CD4-positive, CD25-positive, alpha-beta regulatory T cell (primary cell): Measurements from ENCODE around the gene TAT. TPM values are rescaled to one million over a fixed set of nuclear protein-coding genes. Genes with fewer than 3 reads are reported as not detected.
"Not testable (repeated sequence)": the region's sequence is repeated elsewhere in the genome, so short reads cannot be mapped to it uniquely, and the experiment has no call there.

Source experiments
- ATAC-seq, 2 donors: fragments of 150-1000 bp; cut with Tn5 transposase; one replicate each; pipeline ENCODE4 v1.10.0; 2021; ENCODE audit warnings: low read depth in 2 of 2, moderate number of reproducible peaks in 2 of 2, moderate library complexity in 1 of 2
- DNase-seq, 3 donors: peaks; one replicate each; pipeline versions ENCODE4 v3.0.0 to v3.0.0-alpha.2; 2012 to 2022; ENCODE audit warnings: mixed read lengths in 1 of 3
- H3K27ac ChIP-seq: one replicate; pipeline ENCODE4 v1.7.0; 2013; ENCODE audit warnings: mild to moderate bottlenecking, low read length; ENCODE audit not compliant: insufficient read depth, poor library complexity, severe bottlenecking
- H3K27me3 ChIP-seq: one replicate; pipeline ENCODE4 v1.7.0; 2013; ENCODE audit warnings: low read length; ENCODE audit not compliant: control insufficient read depth, insufficient read depth
- H3K36me3 ChIP-seq: one replicate; pipeline ENCODE4 v1.7.0; 2013; ENCODE audit warnings: mild to moderate bottlenecking, low read length, moderate library complexity; ENCODE audit not compliant: control insufficient read depth, insufficient read depth
- H3K4me1 ChIP-seq: 2 replicates; pipeline ENCODE4 v1.7.0; 2013; ENCODE audit warnings: mild to moderate bottlenecking, low read length; ENCODE audit not compliant: insufficient read depth, control insufficient read depth, poor library complexity, severe bottlenecking
- H3K4me3 ChIP-seq: one replicate; pipeline ENCODE4 v1.7.0; 2013; ENCODE audit warnings: low read depth, mild to moderate bottlenecking, low read length, moderate library complexity
- H3K9me3 ChIP-seq, 2 experiments: 1 replicate in 1 of 2; 2 replicates in 1 of 2; pipeline ENCODE4 v1.7.0; 2013; ENCODE audit warnings: low read length in 2 of 2, mild to moderate bottlenecking in 1 of 2, moderate library complexity in 1 of 2; ENCODE audit not compliant: control insufficient read depth in 2 of 2
- H3K27ac Mint-ChIP-seq, 3 donors: one replicate each; pipeline ENCODE4 v1.8.0; 2020 to 2022; ENCODE audit warnings: mild to moderate bottlenecking in 3 of 3, mixed read lengths in 3 of 3, moderate library complexity in 2 of 3
- H3K27me3 Mint-ChIP-seq: one replicate; pipeline ENCODE4 v1.8.0; 2022; ENCODE audit warnings: mild to moderate bottlenecking, mixed read lengths
- H3K36me3 Mint-ChIP-seq: one replicate; pipeline ENCODE4 v1.8.0; 2020; ENCODE audit warnings: mixed read lengths
- H3K4me1 Mint-ChIP-seq, 4 donors: one replicate each; pipeline ENCODE4 v1.8.0; 2020 to 2022; ENCODE audit warnings: mixed read lengths in 4 of 4, mild to moderate bottlenecking in 1 of 4
- H3K4me3 Mint-ChIP-seq, 4 donors: one replicate each; pipeline ENCODE4 v1.8.0; 2020 to 2022; ENCODE audit warnings: mild to moderate bottlenecking in 4 of 4, mixed read lengths in 4 of 4, moderate library complexity in 3 of 4
- H3K9me3 Mint-ChIP-seq, 7 donors: one replicate each; pipeline ENCODE4 v1.8.0; 2020 to 2022; ENCODE audit warnings: mixed read lengths in 7 of 7, mild to moderate bottlenecking in 3 of 7, moderate library complexity in 2 of 7
- polyA plus RNA-seq, 4 donors: library from polyadenylated mRNA; unstranded; fragments of 300-500 nt; fragmentation: Illumina TruSeq; gene quantifications; one replicate each; pipeline ENCODE4 v1.2.3, GENCODE V29; 2021
- total RNA-seq: library from RNA; stranded (reverse); gene quantifications from one replicate; pipeline ENCODE4 v1.2.3, GENCODE V29; 2022

TAT gene
- total and polyA plus RNA-seq, 5 donors from 2014 or later = 0.06 to 0.23 (median 0.14) TPM; not detected in 2

DNA sequence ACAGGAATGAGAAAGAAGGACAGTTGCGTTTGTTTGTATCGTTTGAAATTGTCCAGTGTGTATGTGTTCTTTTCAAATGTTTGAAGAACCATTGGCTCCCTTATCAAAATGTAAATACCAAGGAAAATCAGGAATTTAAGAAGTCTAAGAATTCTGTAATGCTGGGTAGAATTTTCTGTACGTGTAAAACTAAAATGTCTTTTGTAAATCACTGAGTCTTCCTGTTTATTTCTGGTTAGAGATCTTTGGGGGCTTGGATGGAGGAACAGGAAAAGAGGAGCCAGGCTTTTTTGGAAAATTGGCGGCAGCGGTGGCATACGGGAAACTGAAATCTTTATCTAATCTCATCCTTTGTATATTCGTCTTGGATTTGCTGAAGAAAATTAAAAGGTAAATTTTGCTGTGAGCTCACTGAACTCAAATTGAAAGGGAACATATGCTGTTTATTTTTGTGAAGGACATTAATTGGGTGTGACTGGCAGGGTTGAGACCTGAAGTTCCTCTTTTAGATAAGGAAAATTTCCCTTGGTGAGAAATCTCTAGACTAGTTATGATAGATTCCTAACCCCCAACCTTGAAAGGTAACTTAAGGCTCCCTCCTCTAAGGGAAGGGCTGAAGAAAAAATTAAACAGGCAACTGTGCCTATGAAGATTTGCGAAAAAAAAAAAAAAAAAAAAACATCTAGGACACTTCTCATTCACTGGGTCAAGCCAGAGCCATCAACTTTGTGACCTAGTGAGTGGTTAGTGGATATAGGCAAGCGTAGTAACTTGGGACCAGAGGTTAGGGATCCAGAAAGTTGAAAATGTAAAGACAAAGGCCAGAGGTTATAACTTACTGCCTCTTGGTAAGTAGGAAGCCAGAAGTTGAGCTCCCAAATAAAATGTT, 10.8 kb downstream of the TAT start:
- Mint-ChIP-seq H3K4me3 (peak overlapping the region; percentile 87 to 98 (median 93)), H3K36me3 (peaks cover 3% of the 10 kb centered on the region), H3K27me3 (peaks cover 25% of the 10 kb centered on the region), H3K9me3 (peaks cover 0 to 16% (median 2%) of the 10 kb centered on the region in 7 donors), H3K4me1 (peaks cover 6 to 22% (median 13%) of the 10 kb centered on the region in 4 donors), H3K27ac (peak overlapping the region; percentile 76 to 97 (median 97))
- DNase-seq (no peak), ATAC-seq (no peak)
- H3K4me1 ChIP-seq = peaks cover 13% of the 10 kb centered on the region
- H3K27me3 ChIP-seq = peaks cover 2% of the 10 kb centered on the region
- no peaks in the 10 kb centered on the region for H3K36me3 ChIP-seq
- H3K9me3 ChIP-seq = peaks cover 3 to 5% of the 10 kb centered on the region in 2 experiments
- H3K27ac ChIP-seq = peak overlapping the region; percentile 82
- peak overlapping the region; percentile 79 for H3K4me3 ChIP-seq

DNA sequence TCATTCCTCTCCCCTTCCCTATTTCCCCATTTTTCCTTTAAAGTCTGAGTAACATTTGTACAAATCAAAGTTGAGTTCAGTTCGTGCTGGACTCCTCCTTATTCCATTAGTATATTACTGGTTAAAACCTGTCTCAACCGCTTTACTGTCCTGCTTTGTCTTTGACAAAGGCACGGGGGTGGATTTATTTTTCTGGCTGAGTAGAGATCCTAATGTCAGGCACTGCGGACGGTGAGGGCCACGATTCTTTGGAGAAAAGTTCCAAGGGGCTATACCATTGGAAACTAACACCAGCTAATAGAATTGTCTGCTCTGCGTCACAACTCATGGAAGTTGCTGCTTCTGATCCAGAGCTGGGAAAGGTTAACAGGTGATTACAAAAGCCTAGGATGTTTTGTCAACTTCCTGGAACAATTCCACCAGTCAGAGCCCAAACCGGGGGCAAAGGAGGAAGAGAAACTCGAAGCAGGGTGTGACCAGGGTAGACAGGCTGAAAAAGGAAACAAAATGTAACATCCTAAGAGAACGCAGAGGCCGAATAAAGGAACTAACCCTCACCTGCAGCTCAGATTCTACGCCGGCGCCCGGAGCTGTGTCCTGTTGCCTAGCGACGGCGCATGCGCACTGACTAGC, 12.4 kb downstream of the TAT start:
- peak overlapping the region; percentile 79 for H3K4me3 ChIP-seq
- H3K9me3 Mint-ChIP-seq = peaks cover 0 to 16% (median 4%) of the 10 kb centered on the region in 7 donors

DNA sequence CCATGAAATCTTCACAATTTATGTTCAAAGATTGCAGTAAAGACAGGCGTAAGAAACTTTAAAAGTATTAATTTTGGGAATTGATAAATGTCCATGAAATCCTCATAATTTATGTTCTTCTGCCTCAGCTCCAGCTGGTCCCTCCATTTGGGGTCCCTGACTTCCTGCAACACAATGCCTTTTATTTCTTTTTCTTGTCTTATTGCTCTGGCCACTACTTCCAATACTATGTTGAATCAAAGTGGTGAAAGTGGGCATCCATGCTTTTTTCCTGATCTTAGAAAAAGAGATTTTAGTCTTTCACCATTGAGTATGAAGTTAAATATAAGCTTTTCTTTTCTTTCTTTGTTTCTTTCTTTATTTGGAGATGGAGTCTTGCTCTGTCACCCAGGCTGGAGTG, 14.3 kb downstream of the TAT start:
- DNase-seq (no peak), ATAC-seq (no peak)
- no peak overlapping the region for H3K27ac ChIP-seq
- H3K9me3 ChIP-seq = peaks cover 3 to 5% of the 10 kb centered on the region in 2 experiments
- H3K27me3 ChIP-seq = no peaks in the 10 kb centered on the region
- no peak overlapping the region for H3K4me3 ChIP-seq
- peaks cover 13% of the 10 kb centered on the region for H3K4me1 ChIP-seq
- peaks cover 6 to 22% (median 13%) of the 10 kb centered on the region in 4 donors for H3K4me1 Mint-ChIP-seq
- H3K36me3 ChIP-seq = no peaks in the 10 kb centered on the region
- peaks cover 0 to 16% (median 4%) of the 10 kb centered on the region in 7 donors for H3K9me3 Mint-ChIP-seq
- H3K4me3 Mint-ChIP-seq = peak overlapping the region in 1 of 4 donors; percentile 14
- peaks cover 32% of the 10 kb centered on the region for H3K27me3 Mint-ChIP-seq
- peaks cover 3% of the 10 kb centered on the region for H3K36me3 Mint-ChIP-seq
- H3K27ac Mint-ChIP-seq = no peak overlapping the region

More for the DNA sequence above, 12.4 kb downstream of the TAT start:
- Mint-ChIP-seq H3K27me3 (peaks cover 30% of the 10 kb centered on the region), H3K27ac (peak overlapping the region; percentile 91 to 97 (median 97)), H3K4me3 (peak overlapping the region; percentile 87 to 98 (median 93)), H3K4me1 (peaks cover 6 to 22% (median 13%) of the 10 kb centered on the region in 4 donors), H3K36me3 (peaks cover 3% of the 10 kb centered on the region)
- Histone ChIP-seq H3K27ac (peak overlapping the region; percentile 82), H3K36me3 (no peaks in the 10 kb centered on the region), H3K9me3 (peaks cover 3 to 5% of the 10 kb centered on the region in 2 experiments), H3K4me1 (peaks cover 13% of the 10 kb centered on the region), H3K27me3 (no peaks in the 10 kb centered on the region)
- ATAC-seq (no peak), DNase-seq (no peak)

DNA sequence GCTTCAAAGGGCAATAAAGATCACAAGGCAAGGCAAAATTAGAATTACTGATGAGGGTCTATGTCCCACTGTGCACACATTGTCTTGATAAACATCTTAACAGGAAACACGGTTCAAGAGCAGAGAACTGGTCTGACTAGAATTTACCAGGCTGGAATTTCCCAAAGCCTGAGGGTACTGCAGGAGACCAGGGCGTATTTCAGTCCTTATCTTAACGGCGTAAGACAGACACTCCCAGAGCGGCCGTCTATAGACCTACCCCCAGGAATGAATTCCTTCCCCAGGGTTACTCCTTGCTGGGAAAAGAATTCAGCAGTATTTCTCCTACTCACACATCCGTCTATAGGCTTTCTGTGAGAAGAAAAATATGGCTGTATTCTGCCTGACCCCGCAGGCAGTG, 15.0 kb downstream of the TAT start:
- not testable (repeated sequence) for H3K36me3 Mint-ChIP-seq, H3K27ac Mint-ChIP-seq, H3K36me3 ChIP-seq, H3K27me3 ChIP-seq, H3K9me3 ChIP-seq, DNase-seq, H3K27ac ChIP-seq, H3K4me3 ChIP-seq, ATAC-seq
- H3K27me3 Mint-ChIP-seq = peaks cover 32% of the 10 kb centered on the region
- H3K4me1 ChIP-seq = peaks cover 13% of the 10 kb centered on the region
- peaks cover 6 to 22% (median 12%) of the 10 kb centered on the region in 4 donors for H3K4me1 Mint-ChIP-seq
- H3K9me3 Mint-ChIP-seq = peaks cover 0 to 16% (median 4%) of the 10 kb centered on the region in 7 donors
- H3K4me3 Mint-ChIP-seq = peak overlapping the region in 1 of 4 donors; percentile 14

DNA sequence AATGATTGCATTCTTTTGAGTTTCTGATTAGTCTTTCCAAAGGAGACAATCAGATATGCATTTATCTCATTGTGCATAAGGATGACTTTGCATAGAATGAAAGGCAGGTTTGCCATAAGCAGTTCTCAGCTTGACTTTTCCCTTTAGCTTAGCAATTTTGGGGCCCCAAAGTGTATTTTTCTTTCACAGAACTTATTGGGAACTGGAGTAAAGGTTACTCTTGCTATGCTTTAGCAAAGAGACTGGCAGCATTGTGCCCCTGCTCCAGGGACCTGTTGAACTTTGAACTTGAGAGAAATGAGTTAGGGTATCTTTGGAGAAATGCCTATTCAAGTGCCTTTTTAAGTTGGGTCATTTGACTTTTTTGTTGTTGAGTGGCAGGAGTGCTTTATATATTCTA, 17.0 kb downstream of the TAT start:
- DNase-seq (no peak), ATAC-seq (no peak)
- Mint-ChIP-seq H3K4me3 (peak overlapping the region in 1 of 4 donors; percentile 2), H3K9me3 (peaks cover 0 to 16% (median 2%) of the 10 kb centered on the region in 7 donors), H3K4me1 (peaks cover 0 to 8% (median 2%) of the 10 kb centered on the region in 4 donors), H3K27me3 (peaks cover 25% of the 10 kb centered on the region), H3K36me3 (peaks cover 3% of the 10 kb centered on the region), H3K27ac (no peak overlapping the region)
- peaks cover 6% of the 10 kb centered on the region for H3K4me1 ChIP-seq
- H3K27ac ChIP-seq = no peak overlapping the region
- no peaks in the 10 kb centered on the region for H3K27me3 ChIP-seq
- H3K9me3 ChIP-seq = peaks cover 3 to 5% of the 10 kb centered on the region in 2 experiments
- no peaks in the 10 kb centered on the region for H3K36me3 ChIP-seq
- no peak overlapping the region for H3K4me3 ChIP-seq

DNA sequence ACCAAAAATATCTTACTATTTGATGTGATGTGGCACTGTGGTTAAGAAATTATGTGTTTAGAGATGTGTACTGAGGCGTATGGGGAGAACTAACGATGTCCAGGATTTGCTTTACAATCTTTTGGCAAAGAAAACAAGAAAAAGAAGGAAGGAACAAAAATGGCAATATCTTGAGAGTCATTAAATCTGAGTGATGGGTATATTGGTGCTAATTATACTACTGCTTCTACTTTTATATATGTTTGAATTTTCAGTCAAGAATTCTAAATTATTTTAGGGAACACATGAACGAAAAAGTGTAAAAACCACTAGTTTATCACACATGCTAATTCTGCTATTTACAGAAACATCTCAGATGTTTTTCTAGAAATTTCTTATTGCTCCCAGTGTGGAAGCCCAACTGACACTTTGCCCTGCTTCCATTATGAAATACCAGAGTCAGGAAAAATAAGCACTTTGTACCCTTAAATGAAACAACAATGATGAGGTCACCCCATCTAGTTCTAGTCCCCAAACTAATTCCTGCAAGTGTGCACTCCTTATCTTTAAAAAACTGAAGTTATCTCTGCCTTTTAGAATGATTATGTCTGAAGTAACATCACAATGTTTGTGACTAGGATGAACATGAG, 18.8 kb downstream of the TAT start:
- H3K27ac Mint-ChIP-seq = no peak overlapping the region
- peaks cover 0 to 15% (median 2%) of the 10 kb centered on the region in 7 donors for H3K9me3 Mint-ChIP-seq
- no peak for ATAC-seq
- peaks cover 22% of the 10 kb centered on the region for H3K27me3 Mint-ChIP-seq
- no peak overlapping the region for H3K27ac ChIP-seq
- H3K27me3 ChIP-seq = peaks cover 2% of the 10 kb centered on the region
- no peak overlapping the region for H3K4me3 ChIP-seq
- no peaks in the 10 kb centered on the region for H3K4me1 Mint-ChIP-seq
- no peaks in the 10 kb centered on the region for H3K36me3 ChIP-seq
- no peak for DNase-seq
- peaks cover 3 to 5% of the 10 kb centered on the region in 2 experiments for H3K9me3 ChIP-seq
- peaks cover 3% of the 10 kb centered on the region for H3K36me3 Mint-ChIP-seq
- no peaks in the 10 kb centered on the region for H3K4me1 ChIP-seq
- no peak overlapping the region for H3K4me3 Mint-ChIP-seq

DNA sequence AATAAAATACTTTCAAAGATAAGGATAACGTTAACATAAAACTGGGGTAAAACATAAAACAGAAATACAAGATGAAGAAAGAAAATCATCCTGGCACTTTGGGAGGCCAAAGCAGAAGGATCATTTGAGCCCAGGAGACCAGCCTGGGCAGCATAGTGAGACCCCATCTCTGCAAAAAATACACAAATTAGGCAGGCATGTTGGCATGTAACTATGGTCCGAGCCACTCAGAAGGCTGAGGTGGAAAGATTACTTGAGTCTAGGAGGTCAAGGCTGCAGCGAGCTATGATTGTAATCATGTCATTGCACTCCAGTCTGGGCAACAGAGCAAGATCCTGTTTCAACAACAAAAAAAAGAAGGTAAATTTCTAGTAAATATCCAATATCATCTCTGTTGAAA, 19.6 kb downstream of the TAT start:
- no peaks in the 10 kb centered on the region for H3K36me3 ChIP-seq
- no peaks in the 10 kb centered on the region for H3K4me1 Mint-ChIP-seq
- H3K27ac Mint-ChIP-seq = no peak overlapping the region
- H3K27me3 ChIP-seq = peaks cover 5% of the 10 kb centered on the region
- no peak overlapping the region for H3K27ac ChIP-seq
- peaks cover 28% of the 10 kb centered on the region for H3K27me3 Mint-ChIP-seq
- ATAC-seq = no peak
- peaks cover 0 to 11% (median 2%) of the 10 kb centered on the region in 7 donors for H3K9me3 Mint-ChIP-seq
- DNase-seq = no peak
- H3K36me3 Mint-ChIP-seq = peaks cover 3% of the 10 kb centered on the region
- no peaks in the 10 kb centered on the region for H3K4me1 ChIP-seq
- H3K9me3 ChIP-seq = no peaks in the 10 kb centered on the region
- H3K4me3 Mint-ChIP-seq = no peak overlapping the region
- no peak overlapping the region for H3K4me3 ChIP-seq
